Neural progenitor cell (in vitro differentiated cells): ENCODE data around the gene MARCHF2. TPM values are rescaled to one million over a fixed set of nuclear protein-coding genes. Genes with fewer than 3 reads are reported as not detected.

ENCODE experiments used
- DNase-seq: peaks from one replicate; pipeline ENCODE4 v3.0.0-alpha.2; 2016; ENCODE audit warnings: low spot score
- H2AFZ ChIP-seq: fragments of 200-600 bp; sonication (generic); replicated peaks from 2 replicates; pipeline ENCODE4 v1.6.1; 2016; ENCODE audit warnings: antibody characterized with exemption
- H3F3A ChIP-seq: fragments of 200-600 bp; sonication (generic); 2 replicates; pipeline ENCODE4 v1.6.1; 2016; ENCODE audit warnings: antibody characterized with exemption, low read depth
- H3K27ac ChIP-seq: fragments of 200-600 bp; sonication (generic); 2 replicates; pipeline ENCODE4 v1.5.1; 2016; ENCODE audit warnings: mild to moderate bottlenecking
- H3K27me3 ChIP-seq: fragments of 200-600 bp; sonication (generic); 2 replicates; pipeline ENCODE4 v1.6.1; 2016; ENCODE audit warnings: mild to moderate bottlenecking, moderate library complexity
- H3K36me3 ChIP-seq: fragments of 200-600 bp; sonication (generic); 2 replicates; pipeline ENCODE4 v1.5.1; 2016
- H3K4me1 ChIP-seq: fragments of 200-600 bp; sonication (generic); 2 replicates; pipeline ENCODE4 v1.6.1; 2016; ENCODE audit warnings: mixed run types
- H3K4me2 ChIP-seq: fragments of 200-600 bp; sonication (generic); 2 replicates; pipeline ENCODE4 v1.6.1; 2016
- H3K4me3 ChIP-seq: fragments of 200-600 bp; sonication (generic); 2 replicates; pipeline ENCODE4 v1.5.1; 2016
- H3K79me2 ChIP-seq: fragments of 200-600 bp; sonication (generic); 2 replicates; pipeline ENCODE4 v1.6.1; 2016; ENCODE audit warnings: low read depth
- H3K9ac ChIP-seq: fragments of 200-600 bp; sonication (generic); 2 replicates; pipeline ENCODE4 v1.6.1; 2016
- H3K9me3 ChIP-seq: fragments of 200-600 bp; sonication (generic); 2 replicates; pipeline ENCODE4 v1.5.1; 2016; ENCODE audit warnings: low read depth
- H4K20me1 ChIP-seq: fragments of 200-600 bp; sonication (generic); 2 replicates; pipeline ENCODE4 v1.6.1; 2016; ENCODE audit warnings: low read depth
- H3K27ac Mint-ChIP-seq: 3 replicates; pipeline ENCODE4 v1.8.0; 2021; ENCODE audit warnings: mixed read lengths
- H3K27me3 Mint-ChIP-seq: 2 replicates; pipeline ENCODE4 v1.8.0; 2022; ENCODE audit warnings: low read depth, mild to moderate bottlenecking, inconsistent platforms, moderate library complexity, mixed read lengths; ENCODE audit not compliant: insufficient read depth
- H3K36me3 Mint-ChIP-seq: 3 replicates; pipeline ENCODE4 v1.8.0; 2021; ENCODE audit warnings: mixed read lengths
- H3K4me1 Mint-ChIP-seq: 3 replicates; pipeline ENCODE4 v1.8.0; 2021; ENCODE audit warnings: mixed read lengths
- H3K4me3 Mint-ChIP-seq: 3 replicates; pipeline ENCODE4 v1.8.0; 2021; ENCODE audit warnings: mild to moderate bottlenecking, moderate library complexity, mixed read lengths
- H3K9me3 Mint-ChIP-seq: 3 replicates; pipeline ENCODE4 v1.8.0; 2020; ENCODE audit warnings: mixed read lengths
- CTCF ChIP-seq: fragments of 200-600 bp; sonication (generic); IDR thresholded peaks from 2 replicates; pipeline ENCODE4 v1.5.1; 2017; ENCODE audit warnings: antibody characterized with exemption, mild to moderate bottlenecking
- EZH2 ChIP-seq: fragments of 200-600 bp; sonication (generic); IDR thresholded peaks from 2 replicates; pipeline ENCODE4 v1.6.1; 2017; ENCODE audit warnings: antibody characterized with exemption, mild to moderate bottlenecking, moderate library complexity
- EZH2phosphoT487 ChIP-seq: fragments of 200-600 bp; sonication (generic); IDR thresholded peaks from 2 replicates; pipeline ENCODE4 v1.6.1; 2017; ENCODE audit warnings: antibody characterized with exemption
- total RNA-seq: library from RNA; depleted of rRNA; stranded (reverse); fragments of >200 nt; gene quantifications from 2 replicates; pipeline ENCODE4 v1.2.3, GENCODE V29; 2015; ENCODE audit warnings: low replicate concordance

Gene MARCHF2
- total RNA-seq, 1 donor from 2014 or later, result 27.0 TPM

GRCh38 chr19:8473648-8474476 lies 60.8 kb downstream of the MARCHF2 start:
- Histone ChIP-seq H3K27me3 (no peaks in the 10 kb centered on the region), H2AFZ (no peak overlapping the region), H3K4me3 (no peak overlapping the region), H3K9ac (no peak overlapping the region), H3K79me2 (peaks cover 99% of the 10 kb centered on the region), H3K4me2 (no peak overlapping the region), H3K36me3 (peaks cover 17% of the 10 kb centered on the region), H3K27ac (peak overlapping the region; percentile 8), H4K20me1 (peaks cover 97% of the 10 kb centered on the region), H3F3A (peaks cover 16% of the 10 kb centered on the region), H3K4me1 (no peaks in the 10 kb centered on the region), H3K9me3 (no peaks in the 10 kb centered on the region)
- Mint-ChIP-seq H3K27me3 (peaks cover 4% of the 10 kb centered on the region), H3K4me3 (no peak overlapping the region), H3K27ac (peak overlapping the region; percentile 57), H3K4me1 (peaks cover 48% of the 10 kb centered on the region), H3K36me3 (peaks cover 54% of the 10 kb centered on the region), H3K9me3 (no peaks in the 10 kb centered on the region)
- no peak for TF ChIP-seq EZH2
- no peak for TF ChIP-seq CTCF
- TF ChIP-seq EZH2phosphoT487, result no peak
- DNase-seq, result no peak

GRCh38 chr19:8475005-8475404 lies 61.9 kb downstream of the MARCHF2 start:
- no peaks in the 10 kb centered on the region for H3K27me3 ChIP-seq
- Mint-ChIP-seq H3K4me3 (no peak overlapping the region), H3K36me3 (peaks cover 45% of the 10 kb centered on the region), H3K27me3 (peaks cover 4% of the 10 kb centered on the region), H3K27ac (no peak overlapping the region), H3K9me3 (no peaks in the 10 kb centered on the region), H3K4me1 (peaks cover 36% of the 10 kb centered on the region)
- H3K27ac ChIP-seq, result no peak overlapping the region
- H3K4me2 ChIP-seq, result no peak overlapping the region
- TF ChIP-seq EZH2phosphoT487, result no peak
- no peak for TF ChIP-seq CTCF
- no peak for TF ChIP-seq EZH2
- H2AFZ ChIP-seq, result no peak overlapping the region
- H4K20me1 ChIP-seq, result peaks cover 97% of the 10 kb centered on the region
- no peak overlapping the region for H3K9ac ChIP-seq
- peaks cover 17% of the 10 kb centered on the region for H3K36me3 ChIP-seq
- H3K4me1 ChIP-seq, result no peaks in the 10 kb centered on the region
- peaks cover 99% of the 10 kb centered on the region for H3K79me2 ChIP-seq
- peaks cover 16% of the 10 kb centered on the region for H3F3A ChIP-seq
- no peak overlapping the region for H3K4me3 ChIP-seq
- DNase-seq, result no peak
- no peaks in the 10 kb centered on the region for H3K9me3 ChIP-seq

- no peak for TF ChIP-seq EZH2phosphoT487
- no peak overlapping the region for H3K4me3 Mint-ChIP-seq
These were observed 63.4 kb downstream of the MARCHF2 start for GRCh38 chr19:8476524-8476923.

GRCh38 chr19:8477889-8478288 lies 64.8 kb downstream of the MARCHF2 start:
- DNase-seq, result no peak
- Histone ChIP-seq H3F3A (peaks cover 10% of the 10 kb centered on the region), H3K4me2 (no peak overlapping the region), H2AFZ (no peak overlapping the region), H3K9ac (no peak overlapping the region), H3K9me3 (no peaks in the 10 kb centered on the region), H3K36me3 (peaks cover 11% of the 10 kb centered on the region), H3K79me2 (peaks cover 100% of the 10 kb centered on the region), H3K4me1 (no peaks in the 10 kb centered on the region), H3K4me3 (no peak overlapping the region), H3K27me3 (no peaks in the 10 kb centered on the region), H4K20me1 (peaks cover 97% of the 10 kb centered on the region), H3K27ac (no peak overlapping the region)
- Mint-ChIP-seq H3K36me3 (peaks cover 43% of the 10 kb centered on the region), H3K9me3 (no peaks in the 10 kb centered on the region), H3K4me1 (peaks cover 24% of the 10 kb centered on the region), H3K27me3 (peaks cover 2% of the 10 kb centered on the region), H3K27ac (peak overlapping the region; percentile 88), H3K4me3 (no peak overlapping the region)
- no peak for TF ChIP-seq EZH2phosphoT487
- TF ChIP-seq CTCF, result no peak
- no peak for TF ChIP-seq EZH2

More at GRCh38 chr19:8476524-8476923, 63.4 kb downstream of the MARCHF2 start:
- Histone ChIP-seq H3K36me3 (peaks cover 17% of the 10 kb centered on the region), H3K4me3 (no peak overlapping the region), H3K27me3 (no peaks in the 10 kb centered on the region), H4K20me1 (peaks cover 98% of the 10 kb centered on the region), H3K9ac (no peak overlapping the region), H3K9me3 (no peaks in the 10 kb centered on the region), H2AFZ (no peak overlapping the region), H3K27ac (no peak overlapping the region), H3K79me2 (peaks cover 99% of the 10 kb centered on the region), H3F3A (peaks cover 10% of the 10 kb centered on the region), H3K4me1 (no peaks in the 10 kb centered on the region), H3K4me2 (no peak overlapping the region)
- peaks cover 45% of the 10 kb centered on the region for H3K36me3 Mint-ChIP-seq
- H3K27me3 Mint-ChIP-seq, result peaks cover 2% of the 10 kb centered on the region
- no peak overlapping the region for H3K27ac Mint-ChIP-seq
- H3K4me1 Mint-ChIP-seq, result peaks cover 24% of the 10 kb centered on the region
- DNase-seq, result no peak
- H3K9me3 Mint-ChIP-seq, result no peaks in the 10 kb centered on the region
